ENCODE measurements around the gene PEX19.

The PEX19 gene

GRCh38 chr1:160284220-160284781 lies 632 bp downstream of the PEX19 start:
- peak; percentile 27 for DNase-seq (ENCODE audit: extremely low spot score)
- POLR2A ChIA-PET, result interaction anchor here (1.0 to 2.2 kb wide), 9 partner anchors 8 to 91 kb away, joined by 3 to 15 read pairs (median 3); partner anchors contain the start of gene DCAF8
- TF ChIP-seq, protein P1, sequence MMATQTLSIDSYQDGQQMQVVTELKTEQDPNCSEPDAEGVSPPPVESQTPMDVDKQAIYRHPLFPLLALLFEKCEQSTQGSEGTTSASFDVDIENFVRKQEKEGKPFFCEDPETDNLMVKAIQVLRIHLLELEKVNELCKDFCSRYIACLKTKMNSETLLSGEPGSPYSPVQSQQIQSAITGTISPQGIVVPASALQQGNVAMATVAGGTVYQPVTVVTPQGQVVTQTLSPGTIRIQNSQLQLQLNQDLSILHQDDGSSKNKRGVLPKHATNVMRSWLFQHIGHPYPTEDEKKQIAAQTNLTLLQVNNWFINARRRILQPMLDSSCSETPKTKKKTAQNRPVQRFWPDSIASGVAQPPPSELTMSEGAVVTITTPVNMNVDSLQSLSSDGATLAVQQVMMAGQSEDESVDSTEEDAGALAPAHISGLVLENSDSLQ (IDR thresholded peaks at IDR 0.05), result no peak
- TF ChIP-seq LEF1 (IDR thresholded peaks at IDR 0.05; ENCODE audit: borderline replicate concordance) (no peak), HDGF (IDR thresholded peaks at IDR 0.05; ENCODE audit: borderline replicate concordance) (no peak), SP1 (IDR thresholded peaks at IDR 0.05) (no peak), TARDBP (IDR thresholded peaks at IDR 0.05) (no peak), ARNT (IDR thresholded peaks at IDR 0.05) (no peak), BHLHE40 (IDR thresholded peaks at IDR 0.05; ENCODE audit: borderline replicate concordance) (no peak), FOXK2 (IDR thresholded peaks at IDR 0.05) (no peak), CTBP1 (IDR thresholded peaks at IDR 0.05; ENCODE audit: borderline replicate concordance) (no peak), ELF4 (IDR thresholded peaks at IDR 0.05) (no peak), FOXA1 (IDR thresholded peaks at IDR 0.05) (no peak), FOXM1 (IDR thresholded peaks at IDR 0.05; ENCODE audit: borderline replicate concordance) (no peak), SUZ12 (IDR thresholded peaks at IDR 0.05) (no peak), NFRKB (IDR thresholded peaks at IDR 0.05) (no peak), ZNF384 (IDR thresholded peaks at IDR 0.05) (no peak), L3MBTL2 (conservative IDR thresholded peaks at IDR 0.05) (no peak)
- CTCF ChIA-PET, result interaction anchor here (1.0 to 1.8 kb wide), 2 partner anchors 91 to 183 kb away, joined by 4 read pairs; no protein-coding TSS in a partner anchor

DNA sequence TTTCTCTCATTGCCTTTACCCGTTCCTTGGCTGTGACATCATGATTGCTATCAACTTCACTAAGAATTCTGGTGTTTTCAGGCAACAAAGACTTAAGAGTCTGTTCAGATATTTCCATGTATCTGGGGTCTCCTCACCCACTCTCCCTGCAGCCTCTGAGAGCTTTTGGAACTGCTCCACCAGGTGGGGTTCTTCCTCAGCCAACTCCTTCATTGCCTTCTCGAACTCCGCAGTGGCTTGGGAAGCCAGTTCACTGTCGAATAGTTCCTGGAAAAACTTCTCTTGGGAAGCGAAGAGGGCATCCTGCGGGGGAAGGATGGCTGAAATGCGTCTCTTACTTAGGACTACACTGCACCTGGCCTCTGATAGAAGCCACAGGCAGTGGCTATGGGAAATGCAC lies 2.1 kb downstream of the PEX19 start:
- CTCF ChIA-PET, result no interaction called here
- TF ChIP-seq FOXM1 (IDR thresholded peaks at IDR 0.05; ENCODE audit: borderline replicate concordance), result no peak
- no peak for TF ChIP-seq LEF1 (IDR thresholded peaks at IDR 0.05; ENCODE audit: borderline replicate concordance)
- no peak for TF ChIP-seq FOXK2 (IDR thresholded peaks at IDR 0.05)
- no peak for TF ChIP-seq TARDBP (IDR thresholded peaks at IDR 0.05)
- no peak for TF ChIP-seq BHLHE40 (IDR thresholded peaks at IDR 0.05; ENCODE audit: borderline replicate concordance)
- TF ChIP-seq FOXA1 (IDR thresholded peaks at IDR 0.05), result no peak
- no peak for TF ChIP-seq HDGF (IDR thresholded peaks at IDR 0.05; ENCODE audit: borderline replicate concordance)
- TF ChIP-seq SP1 (IDR thresholded peaks at IDR 0.05), result no peak
- TF ChIP-seq SUZ12 (IDR thresholded peaks at IDR 0.05), result no peak
- TF ChIP-seq, protein P1 (IDR thresholded peaks at IDR 0.05), result no peak
- TF ChIP-seq ARNT (IDR thresholded peaks at IDR 0.05), result no peak
- no peak for TF ChIP-seq CTBP1 (IDR thresholded peaks at IDR 0.05; ENCODE audit: borderline replicate concordance)
- TF ChIP-seq NFRKB (IDR thresholded peaks at IDR 0.05), result no peak
- no peak for TF ChIP-seq L3MBTL2 (conservative IDR thresholded peaks at IDR 0.05)
- no peak for TF ChIP-seq ZNF384 (IDR thresholded peaks at IDR 0.05)
- TF ChIP-seq ELF4 (IDR thresholded peaks at IDR 0.05), result no peak
- no peak for DNase-seq (ENCODE audit: extremely low spot score)
- POLR2A ChIA-PET, result no interaction called here

DNA sequence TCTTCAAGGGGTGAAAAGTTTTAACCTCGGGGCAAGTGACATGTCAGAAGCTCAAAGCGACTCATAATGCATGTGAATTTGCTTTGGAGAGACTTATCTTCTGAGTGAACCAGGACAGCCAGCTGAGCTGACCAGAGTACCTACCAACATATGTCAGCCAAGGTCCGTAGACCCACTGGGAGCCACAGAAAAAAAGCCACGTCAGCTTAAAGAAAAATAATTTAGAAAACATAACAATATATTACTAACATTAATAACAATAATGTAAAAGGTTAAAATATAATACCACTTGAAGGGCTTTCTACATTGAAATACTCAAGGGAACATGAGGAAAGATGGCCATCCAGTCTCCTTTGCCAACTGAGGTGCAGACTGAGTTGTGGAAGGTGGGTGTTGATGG lies 6.9 kb downstream of the PEX19 start:
- DNase-seq (ENCODE audit: extremely low spot score), result no peak
- CTCF ChIA-PET, result no interaction called here
- POLR2A ChIA-PET, result interaction anchor here (0.7 kb wide), 1 partner anchor 15 kb away, joined by 4 read pairs; the partner anchor contains the start of gene DCAF8
- TF ChIP-seq SP1 (IDR thresholded peaks at IDR 0.05) (no peak), FOXK2 (IDR thresholded peaks at IDR 0.05) (no peak), HDGF (IDR thresholded peaks at IDR 0.05; ENCODE audit: borderline replicate concordance) (no peak)

GRCh38 chr1:160277330-160277729 lies 7.6 kb downstream of the PEX19 start:
- TF ChIP-seq ZNF384 (IDR thresholded peaks at IDR 0.05) (no peak), CTBP1 (IDR thresholded peaks at IDR 0.05; ENCODE audit: borderline replicate concordance) (no peak), FOXK2 (IDR thresholded peaks at IDR 0.05) (no peak), FOXM1 (IDR thresholded peaks at IDR 0.05; ENCODE audit: borderline replicate concordance) (no peak), HDGF (IDR thresholded peaks at IDR 0.05; ENCODE audit: borderline replicate concordance) (no peak), SP1 (IDR thresholded peaks at IDR 0.05) (no peak), BHLHE40 (IDR thresholded peaks at IDR 0.05; ENCODE audit: borderline replicate concordance) (no peak)
- ChIA-PET POLR2A (interaction anchor here (2.2 kb wide), 1 partner anchor 7 kb away, joined by 9 read pairs; the partner anchor contains the start of gene PEX19), CTCF (no interaction called here)
- no peak for DNase-seq (ENCODE audit: extremely low spot score)

DNA sequence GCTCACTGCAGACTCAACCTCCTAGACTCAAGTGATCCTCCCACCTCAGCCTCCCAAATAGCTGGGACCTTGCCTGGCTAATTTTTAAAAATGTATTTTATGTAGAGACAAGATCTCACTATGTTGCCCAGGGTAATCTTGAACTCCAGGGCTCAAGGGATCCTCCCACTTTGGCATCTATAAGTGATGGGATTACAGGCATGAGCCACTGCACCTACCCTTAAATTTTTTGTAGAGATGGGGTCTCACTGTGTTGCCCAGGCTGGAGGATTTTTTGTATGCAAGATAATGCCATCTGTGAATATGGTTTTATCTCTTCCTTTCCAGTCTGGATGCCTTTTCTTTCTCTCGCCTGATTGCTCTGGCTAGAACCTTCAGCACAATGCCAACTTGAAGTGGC lies 13.9 kb downstream of the PEX19 start:
- TF ChIP-seq HDGF (IDR thresholded peaks at IDR 0.05; ENCODE audit: borderline replicate concordance) (no peak), TARDBP (IDR thresholded peaks at IDR 0.05) (no peak), ZNF384 (IDR thresholded peaks at IDR 0.05) (no peak), FOXM1 (IDR thresholded peaks at IDR 0.05; ENCODE audit: borderline replicate concordance) (no peak), CTBP1 (IDR thresholded peaks at IDR 0.05; ENCODE audit: borderline replicate concordance) (no peak), ARNT (IDR thresholded peaks at IDR 0.05) (no peak), ELF4 (IDR thresholded peaks at IDR 0.05) (no peak), SUZ12 (IDR thresholded peaks at IDR 0.05) (no peak), L3MBTL2 (conservative IDR thresholded peaks at IDR 0.05) (no peak), FOXK2 (IDR thresholded peaks at IDR 0.05) (no peak), FOXA1 (IDR thresholded peaks at IDR 0.05) (no peak), LEF1 (IDR thresholded peaks at IDR 0.05; ENCODE audit: borderline replicate concordance) (no peak), SP1 (IDR thresholded peaks at IDR 0.05) (no peak), BHLHE40 (IDR thresholded peaks at IDR 0.05; ENCODE audit: borderline replicate concordance) (no peak), NFRKB (IDR thresholded peaks at IDR 0.05) (no peak)
- TF ChIP-seq, protein P1 (IDR thresholded peaks at IDR 0.05), result no peak
- ChIA-PET POLR2A (interaction anchor here (1.3 kb wide), 1 partner anchor 9 kb away, joined by 5 read pairs; the partner anchor contains the start of gene DCAF8), CTCF (no interaction called here)
- no peak for DNase-seq (ENCODE audit: extremely low spot score)

Measured in HEK293T (cell line).